ENCODE results near the gene FAM168A.
"Not testable (repeated sequence)": the region's sequence is repeated elsewhere in the genome, so short reads cannot be mapped to it uniquely, and the experiment has no call there.

The FAM168A gene

GRCh38 chr11:73467505-73467904, 130.4 kb downstream of the FAM168A start:
- no peak for DNase-seq (ENCODE audit: low spot score)

GRCh38 chr11:73466643-73467042, 131.3 kb downstream of the FAM168A start:
- DNase-seq (ENCODE audit: low spot score): no peak

DNA sequence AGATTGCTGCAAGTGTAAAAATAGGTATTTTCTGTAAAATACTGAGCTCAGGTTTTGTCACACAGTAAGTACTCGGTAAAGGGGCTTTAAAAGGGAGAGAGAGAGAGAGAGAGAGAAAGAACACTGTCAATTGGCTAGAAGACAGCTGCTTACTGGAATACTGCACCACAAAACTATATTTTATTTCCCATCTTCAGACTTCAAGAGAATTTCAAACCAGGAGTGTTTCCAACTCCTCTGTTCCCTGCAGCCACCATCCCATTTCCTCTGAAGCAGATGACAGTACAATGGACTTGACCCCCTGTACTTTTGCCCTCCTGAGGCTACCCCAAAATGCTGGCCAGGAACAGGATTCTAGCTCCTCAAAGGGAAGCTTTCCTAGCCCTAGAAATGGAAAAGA, 132.0 kb downstream of the FAM168A start:
- no peak for DNase-seq (ENCODE audit: low spot score)

DNA sequence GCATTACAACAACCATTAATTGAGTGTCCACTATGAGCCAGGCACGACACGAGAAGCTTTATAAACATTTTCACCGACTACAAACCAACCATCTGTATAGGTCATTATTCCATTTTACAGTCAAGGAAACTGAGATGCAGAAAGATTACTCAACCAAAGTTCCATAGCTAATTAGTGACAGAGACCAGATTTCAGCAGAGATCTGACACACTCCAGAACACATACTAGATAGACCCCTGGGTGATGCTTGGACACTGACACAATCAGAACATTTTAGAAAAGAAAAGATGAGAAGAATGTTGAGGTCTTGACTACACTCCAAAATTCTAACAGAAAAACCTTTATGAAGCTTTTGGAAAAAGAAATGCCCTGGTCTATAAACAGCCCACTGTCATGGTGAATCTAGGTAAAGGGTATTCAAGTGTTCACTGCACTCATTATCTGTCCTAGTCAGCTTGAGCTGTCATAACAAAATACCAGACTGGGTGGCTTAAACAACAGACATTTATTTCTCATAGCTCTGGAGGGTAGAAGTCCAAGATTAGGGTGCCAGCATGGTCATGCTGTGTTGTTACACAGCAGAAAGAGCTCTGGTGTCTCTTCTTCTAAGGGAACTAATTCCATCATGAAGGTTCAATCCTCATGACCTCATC, 132.8 kb downstream of the FAM168A start:
- no peak for DNase-seq (ENCODE audit: low spot score)

DNA sequence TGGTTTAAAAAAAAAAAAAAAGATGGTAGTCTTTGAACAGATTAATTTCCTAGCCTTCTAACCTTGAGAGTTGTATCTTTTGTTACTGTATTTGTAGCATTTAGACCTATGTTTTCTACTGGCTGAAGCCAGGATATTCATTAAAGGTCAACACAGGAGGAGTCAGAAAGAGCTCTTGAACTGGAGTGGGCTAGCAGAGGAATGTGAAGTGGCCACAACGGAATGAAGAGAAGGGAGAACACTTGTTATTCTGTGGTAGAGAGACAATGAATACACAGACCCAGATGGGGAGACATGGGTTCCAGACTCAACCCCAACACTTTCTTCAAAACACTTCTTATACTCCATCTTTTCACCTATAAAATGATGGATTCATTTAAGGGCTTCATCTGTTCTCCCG, 133.6 kb downstream of the FAM168A start:
- no peak for DNase-seq (ENCODE audit: low spot score)

GRCh38 chr11:73463359-73463758, 134.6 kb downstream of the FAM168A start:
- DNase-seq (ENCODE audit: low spot score): no peak

GRCh38 chr11:73461964-73462363, 135.9 kb downstream of the FAM168A start:
- DNase-seq (ENCODE audit: low spot score): no peak

DNA sequence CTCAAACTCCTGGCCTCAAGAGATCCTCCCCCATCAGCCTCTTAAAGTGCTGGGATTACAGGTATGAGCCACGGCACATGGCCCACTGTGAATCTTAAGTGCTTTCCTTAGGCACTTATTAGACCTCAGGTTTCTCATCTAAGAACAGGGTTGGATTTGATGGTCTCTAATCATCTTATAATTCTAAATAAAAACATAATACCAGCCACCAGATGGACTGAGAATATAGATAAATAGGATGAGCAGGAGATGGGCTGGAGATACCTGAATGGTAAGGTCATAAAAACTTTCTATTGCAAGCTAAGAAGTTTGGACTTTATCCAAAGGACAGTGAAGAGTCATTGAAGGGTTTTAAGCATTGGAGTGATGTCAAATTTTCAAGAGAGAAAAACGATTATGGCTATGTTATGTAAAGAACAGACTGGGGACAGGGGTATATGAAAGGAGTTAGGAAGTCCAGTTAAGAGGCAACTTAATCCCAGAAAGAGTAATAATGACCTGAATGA, 136.5 kb downstream of the FAM168A start:
- DNase-seq (ENCODE audit: low spot score): no peak

GRCh38 chr11:73458201-73458600, 139.7 kb downstream of the FAM168A start:
- DNase-seq (ENCODE audit: low spot score): no peak

- no peak for DNase-seq (ENCODE audit: low spot score)
Measured at GRCh38 chr11:73454987-73455386, 142.9 kb downstream of the FAM168A start.

GRCh38 chr11:73453562-73453961, 144.3 kb downstream of the FAM168A start:
- no peak for DNase-seq (ENCODE audit: low spot score)

GRCh38 chr11:73452726-73453125, 145.2 kb downstream of the FAM168A start:
- DNase-seq (ENCODE audit: low spot score): no peak

- DNase-seq (ENCODE audit: low spot score): no peak
Measured at GRCh38 chr11:73451896-73452295, 146.0 kb downstream of the FAM168A start.

GRCh38 chr11:73446766-73447165, 151.1 kb downstream of the FAM168A start:
- DNase-seq (ENCODE audit: low spot score): no peak

- no peak for DNase-seq (ENCODE audit: low spot score)
Measured at GRCh38 chr11:73445980-73446379, 151.9 kb downstream of the FAM168A start.

DNA sequence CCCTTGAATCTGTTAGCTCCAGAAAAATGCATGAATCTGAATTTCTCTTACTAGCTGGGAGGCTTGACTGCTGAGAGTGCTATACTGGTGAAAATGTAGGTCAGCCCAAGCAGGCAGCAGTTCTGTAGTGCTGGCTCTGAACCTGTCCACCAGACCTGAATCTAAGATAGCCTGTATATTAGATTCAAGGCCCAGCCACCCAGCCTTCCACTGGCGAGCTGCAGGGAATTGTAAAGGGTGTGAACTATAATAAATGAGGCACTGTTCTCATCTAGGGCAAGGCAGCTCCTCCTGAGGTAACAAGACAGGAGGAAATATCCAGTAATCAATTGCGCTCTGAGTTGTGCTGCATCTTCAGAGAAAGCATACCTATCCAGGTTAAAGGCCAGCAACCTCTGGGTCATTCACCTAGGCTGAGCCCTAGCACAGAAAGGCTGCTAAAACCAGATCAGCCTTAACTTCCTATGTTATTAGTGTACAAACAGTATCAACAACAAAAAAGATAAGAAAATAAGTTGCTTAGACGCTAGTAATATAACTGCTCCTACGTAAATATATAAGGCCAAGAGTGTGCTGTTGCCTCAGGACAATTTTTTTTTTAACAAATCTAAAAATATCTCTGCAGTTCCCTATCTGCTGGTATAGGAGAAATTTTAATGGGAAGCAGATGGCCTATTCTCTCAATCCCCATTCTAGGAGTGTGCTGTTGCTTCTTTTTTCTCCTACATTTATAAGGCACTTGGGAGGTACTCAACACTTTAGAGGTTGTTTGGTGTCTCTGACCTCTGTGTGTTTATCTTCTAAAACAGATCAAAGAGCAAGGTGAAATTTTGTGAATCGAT, 158.7 kb downstream of the FAM168A start:
- no peak for DNase-seq (ENCODE audit: low spot score)

- not testable (repeated sequence) for DNase-seq (ENCODE audit: low spot score)
Measured at GRCh38 chr11:73436859-73437258, 161.1 kb downstream of the FAM168A start.

DNA sequence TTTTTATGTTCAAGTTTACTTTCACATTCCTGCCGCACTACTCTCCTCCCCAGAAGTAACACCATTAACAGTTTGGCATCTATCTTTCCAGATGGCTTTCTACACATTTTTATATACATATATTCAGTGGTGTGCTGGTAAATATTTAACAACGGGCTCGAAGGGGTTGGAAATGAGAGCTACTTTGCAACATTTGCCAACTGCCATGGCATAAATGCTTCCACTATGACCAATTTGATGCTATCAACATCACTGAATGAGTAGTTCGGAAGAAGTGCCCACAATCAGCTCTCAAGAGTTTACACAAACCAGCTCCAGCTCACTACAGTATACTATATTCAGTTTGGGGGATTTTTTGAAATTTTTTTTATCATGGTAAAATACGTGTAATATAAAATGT, 166.5 kb downstream of the FAM168A start:
- no peak for DNase-seq (ENCODE audit: low spot score)

DNA sequence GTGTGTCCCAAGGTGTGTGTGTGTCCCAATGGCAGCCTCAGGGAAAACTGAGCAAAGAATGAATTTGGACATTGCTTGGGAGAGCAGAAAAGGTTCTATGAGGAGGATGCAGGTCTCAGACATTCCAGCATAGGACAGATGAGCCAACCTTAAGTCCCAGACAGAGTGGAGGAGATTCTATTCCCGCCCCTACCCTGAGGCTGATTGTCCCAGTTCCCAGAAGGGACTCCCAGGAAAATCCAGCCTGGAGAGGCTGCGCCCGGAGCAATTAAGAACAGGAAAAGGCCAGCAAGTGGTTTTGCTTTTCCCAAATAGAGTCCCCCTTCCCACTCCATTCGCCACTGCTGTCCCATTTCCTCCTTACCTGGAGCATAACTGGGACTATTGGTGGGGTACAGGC, 167.6 kb downstream of the FAM168A start:
- DNase-seq (ENCODE audit: low spot score): no peak

- no peak for DNase-seq (ENCODE audit: low spot score)
Measured at GRCh38 chr11:73429121-73429750, 168.7 kb downstream of the FAM168A start.

- DNase-seq (ENCODE audit: low spot score): no peak
Measured at GRCh38 chr11:73428699-73429098, 169.2 kb downstream of the FAM168A start.

GRCh38 chr11:73428227-73428626, 169.7 kb downstream of the FAM168A start:
- DNase-seq (ENCODE audit: low spot score): no peak

Data from left forelimb (tissue), 1 donor.